HUES48 (cell line): ENCODE results near the gene BTG3.
A peak's percentile ranks its signal among the peaks of the same experiment; 100 is the strongest.

Experiments
- H3K27ac ChIP-seq: one replicate; pipeline ENCODE4 v1.7.0; 2013; ENCODE audit warnings: low read depth, low read length, inconsistent platforms
- H3K27me3 ChIP-seq: 2 replicates; pipeline ENCODE4 v1.6.1; 2013; ENCODE audit warnings: mild to moderate bottlenecking, low read length; ENCODE audit not compliant: control insufficient read depth, insufficient read depth
- H3K36me3 ChIP-seq: 2 replicates; pipeline ENCODE4 v1.6.1; 2013; ENCODE audit warnings: low read length; ENCODE audit not compliant: control insufficient read depth, insufficient read depth
- H3K4me1 ChIP-seq: 2 replicates; pipeline ENCODE4 v1.6.1; 2013; ENCODE audit warnings: mild to moderate bottlenecking, low read length; ENCODE audit not compliant: control insufficient read depth, insufficient read depth
- H3K4me3 ChIP-seq: 2 replicates; pipeline ENCODE4 v1.5.1; 2013; ENCODE audit warnings: mild to moderate bottlenecking, low read depth, low read length
- H3K9ac ChIP-seq: 2 replicates; pipeline ENCODE4 v1.6.1; 2013; ENCODE audit warnings: mild to moderate bottlenecking, low read depth, low read length, moderate library complexity
- H3K9me3 ChIP-seq: 2 replicates; pipeline ENCODE4 v1.6.1; 2013; ENCODE audit warnings: low read length; ENCODE audit not compliant: control insufficient read depth, insufficient read depth

Gene BTG3

DNA sequence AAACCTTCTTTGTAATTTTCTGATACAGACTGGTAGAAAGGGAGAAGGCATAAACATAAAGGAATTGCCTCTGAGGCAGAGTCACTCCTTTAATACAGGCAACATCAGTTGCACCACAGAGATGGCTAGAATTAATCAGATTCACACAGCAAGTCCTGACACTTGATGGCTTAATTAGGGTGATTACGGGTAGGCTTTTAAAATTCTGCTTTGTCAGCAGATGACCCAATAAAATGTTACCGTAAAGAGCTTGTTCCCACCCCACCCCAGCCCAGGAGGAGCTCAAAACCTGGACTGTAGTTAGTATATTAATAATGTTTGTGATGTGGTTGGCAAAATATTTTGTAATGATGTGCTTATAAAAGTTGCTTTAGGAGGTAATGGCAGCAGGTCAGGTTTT is 9.3 kb upstream of the BTG3 start:
- Histone ChIP-seq H3K4me3 (no peak overlapping the region), H3K9ac (no peak overlapping the region), H3K9me3 (no peaks in the 10 kb centered on the region), H3K4me1 (peaks cover 7% of the 10 kb centered on the region; the same call in 1 of the 2 replicates), H3K27me3 (no peaks in the 10 kb centered on the region), H3K36me3 (no peaks in the 10 kb centered on the region), H3K27ac (no peak overlapping the region)

DNA sequence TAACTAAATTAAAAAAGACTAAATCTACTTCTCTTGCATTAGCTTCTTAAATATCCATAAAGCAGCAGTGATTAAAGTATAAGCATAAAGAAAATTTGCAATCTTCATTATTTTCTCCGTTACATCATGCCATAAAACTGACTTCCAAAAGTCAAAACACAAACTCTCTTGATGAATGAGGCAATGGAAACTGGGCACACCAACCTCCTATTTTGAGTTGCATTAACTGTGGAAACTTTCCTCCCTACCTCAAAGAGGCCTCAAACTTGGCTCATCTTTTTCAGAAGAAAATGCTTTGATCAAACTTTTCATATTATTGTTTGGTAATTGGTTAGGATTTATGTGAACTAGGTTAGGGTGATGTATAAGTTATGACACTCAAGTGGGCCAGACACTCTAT is 4.1 kb upstream of the BTG3 start:
- H3K9me3 ChIP-seq = no peaks in the 10 kb centered on the region
- H3K4me1 ChIP-seq = no peaks in the 10 kb centered on the region
- no peaks in the 10 kb centered on the region for H3K36me3 ChIP-seq
- H3K4me3 ChIP-seq = no peak overlapping the region
- H3K27ac ChIP-seq = no peak overlapping the region
- peaks cover 6% of the 10 kb centered on the region for H3K27me3 ChIP-seq
- no peak overlapping the region for H3K9ac ChIP-seq

DNA sequence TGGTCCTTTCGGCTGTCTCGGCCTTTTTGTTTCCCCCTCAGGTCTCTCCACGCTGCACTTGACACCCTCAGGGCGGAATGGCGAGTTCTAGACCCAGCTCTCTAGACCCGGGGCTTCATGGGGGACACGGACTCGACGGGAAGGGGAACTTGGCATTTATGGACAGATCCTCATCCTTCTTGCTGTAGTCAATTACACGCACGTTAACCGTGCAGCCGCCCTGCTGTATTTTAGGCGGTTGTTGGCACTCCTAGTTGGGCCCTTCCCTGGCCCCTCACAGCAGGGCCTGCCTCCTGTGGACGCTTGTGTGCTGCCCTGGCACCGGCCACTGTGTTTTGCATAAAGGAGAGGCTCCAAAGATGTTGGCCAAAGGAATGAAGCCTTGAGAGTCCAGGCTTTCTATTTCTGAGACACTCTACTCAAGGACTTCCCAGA is 558 bp upstream of the BTG3 start:
- peak overlapping the region; percentile 70 for H3K4me3 ChIP-seq
- H3K4me1 ChIP-seq = peaks cover 11% of the 10 kb centered on the region
- H3K27me3 ChIP-seq = peaks cover 6% of the 10 kb centered on the region
- peak overlapping the region; percentile 12; the same call in 1 of the 2 replicates for H3K9ac ChIP-seq
- peaks cover 6% of the 10 kb centered on the region for H3K36me3 ChIP-seq
- no peaks in the 10 kb centered on the region for H3K9me3 ChIP-seq
- H3K27ac ChIP-seq = no peak overlapping the region

DNA sequence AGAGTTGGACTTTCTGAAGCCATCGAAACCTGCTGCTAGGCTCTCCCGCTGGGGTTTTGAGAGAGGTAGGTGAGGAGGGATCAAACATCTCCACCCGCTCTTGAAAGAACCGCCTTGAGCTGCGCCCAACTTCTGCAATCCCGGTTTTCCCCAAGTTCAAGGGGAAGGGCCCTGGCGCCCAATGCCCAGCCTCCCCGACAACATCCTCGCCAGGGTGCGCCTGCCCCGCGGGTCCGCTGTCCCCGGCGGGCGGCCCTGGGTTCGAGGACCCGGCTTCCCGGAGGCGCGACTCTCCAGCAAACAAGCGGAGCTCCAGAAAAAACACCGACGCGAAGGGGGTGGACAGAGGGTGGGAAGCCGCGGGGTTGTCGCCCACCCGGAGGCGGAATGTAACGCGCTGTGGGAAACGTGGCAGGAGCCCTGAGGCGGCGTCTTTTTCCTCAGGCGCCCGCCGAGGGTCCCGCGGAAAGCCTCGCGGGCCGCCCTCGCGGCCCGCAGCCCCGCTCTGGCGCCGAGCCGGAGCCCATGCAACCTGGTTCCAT is 607 bp downstream of the BTG3 start:
- Histone ChIP-seq H3K9me3 (no peaks in the 10 kb centered on the region), H3K36me3 (peaks cover 18% of the 10 kb centered on the region), H3K4me1 (peaks cover 11% of the 10 kb centered on the region), H3K27me3 (peaks cover 6% of the 10 kb centered on the region), H3K4me3 (peak overlapping the region; percentile 70), H3K27ac (peak overlapping the region; percentile 53), H3K9ac (peak overlapping the region; percentile 72)

DNA sequence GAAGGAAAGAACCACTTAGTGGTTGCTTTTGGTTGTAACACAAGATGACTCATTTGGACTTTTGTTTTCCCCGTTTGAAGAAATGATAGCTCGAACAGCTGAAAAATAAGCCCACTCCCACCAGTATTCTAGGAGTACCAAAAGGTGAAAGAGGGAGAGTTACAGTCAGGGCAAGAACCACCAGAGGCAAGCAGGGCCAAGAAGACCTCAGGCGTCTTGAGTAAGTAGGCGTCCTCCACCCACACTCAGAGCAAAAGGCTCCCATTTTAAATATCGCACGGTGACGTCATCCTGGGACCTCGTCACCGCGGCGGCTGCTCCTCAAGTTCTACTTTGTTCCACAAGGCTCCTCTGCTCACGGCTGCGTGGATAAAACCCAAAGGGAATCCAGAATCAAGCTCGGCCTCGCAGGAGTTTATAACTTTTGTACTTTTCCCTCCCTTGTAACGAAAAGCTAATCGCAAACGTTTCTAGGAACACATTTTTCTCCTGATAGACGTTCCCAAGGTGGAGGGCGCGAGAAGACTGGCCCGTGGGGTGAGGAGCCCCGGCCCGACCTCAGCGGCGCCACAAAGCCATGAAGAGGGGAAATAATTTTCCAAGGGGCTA is 1.2 kb downstream of the BTG3 start:
- Histone ChIP-seq H3K27me3 (peaks cover 6% of the 10 kb centered on the region), H3K36me3 (peaks cover 23% of the 10 kb centered on the region), H3K9ac (peak overlapping the region; percentile 72), H3K27ac (peak overlapping the region; percentile 53), H3K4me3 (peak overlapping the region; percentile 70), H3K9me3 (no peaks in the 10 kb centered on the region), H3K4me1 (peaks cover 11% of the 10 kb centered on the region)

DNA sequence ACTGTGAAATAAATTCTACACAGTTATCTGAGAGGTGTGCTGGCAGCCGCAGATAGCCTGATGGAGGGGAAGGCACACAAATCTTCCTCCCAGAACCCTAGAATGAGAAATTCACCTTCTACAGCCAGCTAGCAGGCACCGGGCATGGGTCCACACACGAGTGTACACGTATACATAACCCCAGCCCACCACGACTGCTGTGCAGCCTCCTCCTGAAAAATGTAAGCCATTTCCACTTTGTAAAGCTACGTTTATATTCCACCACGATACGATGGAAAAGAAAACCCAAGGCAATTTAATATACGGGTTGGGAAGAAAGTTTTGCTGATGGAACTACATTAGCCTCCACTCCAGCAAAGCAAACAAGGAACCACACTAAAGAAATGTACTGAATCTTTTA is 1.8 kb downstream of the BTG3 start:
- Histone ChIP-seq H3K4me3 (peak overlapping the region; percentile 70), H3K36me3 (peaks cover 30% of the 10 kb centered on the region), H3K9ac (peak overlapping the region; percentile 72), H3K27me3 (peaks cover 6% of the 10 kb centered on the region), H3K9me3 (no peaks in the 10 kb centered on the region), H3K27ac (peak overlapping the region; percentile 53), H3K4me1 (peaks cover 11% of the 10 kb centered on the region)

DNA sequence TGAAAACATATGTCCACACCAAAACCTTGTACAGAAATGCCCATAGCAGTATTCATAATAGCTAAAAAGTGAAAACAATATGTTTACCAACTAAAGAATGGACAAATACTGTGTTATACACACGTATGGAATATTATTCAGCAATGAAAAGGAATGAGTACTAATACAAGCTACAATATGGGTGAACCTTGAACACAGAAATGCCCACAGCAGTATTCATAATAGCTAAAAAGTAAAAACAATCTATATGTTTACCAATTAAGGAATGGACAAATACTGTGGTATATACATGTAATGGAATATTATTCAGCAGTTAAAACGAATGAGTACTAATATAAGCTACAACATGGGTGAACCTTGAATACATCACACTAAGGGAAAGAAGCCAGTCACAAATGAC is 3.0 kb downstream of the BTG3 start:
- peaks cover 42% of the 10 kb centered on the region for H3K36me3 ChIP-seq

DNA sequence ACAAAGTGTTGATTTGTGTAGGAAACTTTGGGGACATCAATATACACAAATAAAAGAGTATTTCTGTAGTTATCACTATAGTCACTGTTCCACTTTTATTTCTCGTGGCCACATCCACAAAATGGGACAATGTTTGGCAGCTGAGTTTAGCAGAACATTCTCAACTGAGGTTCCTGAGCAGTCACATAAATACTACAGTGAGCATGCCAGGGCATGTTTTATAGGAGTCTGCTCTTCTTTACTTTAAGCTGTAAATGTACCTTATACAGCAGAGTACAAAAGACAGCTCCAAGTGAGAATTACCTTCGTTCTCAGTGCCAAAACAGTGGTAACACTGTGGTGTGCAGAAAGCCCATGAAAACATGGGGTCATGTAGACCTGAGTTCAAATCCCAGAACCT is 5.0 kb downstream of the BTG3 start:
- no peak overlapping the region for H3K4me3 ChIP-seq
- H3K27ac ChIP-seq = no peak overlapping the region
- no peak overlapping the region for H3K9ac ChIP-seq
- no peaks in the 10 kb centered on the region for H3K9me3 ChIP-seq
- H3K36me3 ChIP-seq = peaks cover 62% of the 10 kb centered on the region
- H3K4me1 ChIP-seq = peaks cover 11% of the 10 kb centered on the region
- no peaks in the 10 kb centered on the region for H3K27me3 ChIP-seq

More for the DNA sequence above, 3.0 kb downstream of the BTG3 start:
- H3K9me3 ChIP-seq = no peaks in the 10 kb centered on the region
- peaks cover 11% of the 10 kb centered on the region for H3K4me1 ChIP-seq
- no peak overlapping the region for H3K9ac ChIP-seq
- H3K27me3 ChIP-seq = peaks cover 6% of the 10 kb centered on the region
- H3K4me3 ChIP-seq = no peak overlapping the region
- H3K27ac ChIP-seq = no peak overlapping the region

DNA sequence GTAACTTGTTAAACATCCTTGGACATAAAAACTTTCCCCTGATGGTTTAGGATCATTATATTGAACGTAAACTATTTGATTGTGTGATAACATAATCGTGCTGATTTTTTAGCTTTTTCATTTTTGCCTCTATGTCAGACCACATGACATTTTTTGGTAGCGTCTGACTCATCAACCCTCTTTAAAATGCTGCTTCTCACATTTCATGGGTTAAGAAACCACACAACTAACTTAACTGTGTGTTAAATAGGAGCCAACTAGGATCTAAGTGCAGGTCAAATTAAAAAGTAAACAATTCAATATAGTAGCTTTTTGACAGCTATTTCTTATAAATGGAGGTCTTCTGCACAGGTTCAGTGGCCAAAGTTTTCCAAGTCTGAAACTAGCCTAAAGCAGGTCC is 9.8 kb downstream of the BTG3 start:
- Histone ChIP-seq H3K9ac (no peak overlapping the region), H3K9me3 (no peaks in the 10 kb centered on the region), H3K4me3 (no peak overlapping the region), H3K27me3 (no peaks in the 10 kb centered on the region), H3K36me3 (peaks cover 98% of the 10 kb centered on the region), H3K27ac (no peak overlapping the region), H3K4me1 (no peaks in the 10 kb centered on the region)

DNA sequence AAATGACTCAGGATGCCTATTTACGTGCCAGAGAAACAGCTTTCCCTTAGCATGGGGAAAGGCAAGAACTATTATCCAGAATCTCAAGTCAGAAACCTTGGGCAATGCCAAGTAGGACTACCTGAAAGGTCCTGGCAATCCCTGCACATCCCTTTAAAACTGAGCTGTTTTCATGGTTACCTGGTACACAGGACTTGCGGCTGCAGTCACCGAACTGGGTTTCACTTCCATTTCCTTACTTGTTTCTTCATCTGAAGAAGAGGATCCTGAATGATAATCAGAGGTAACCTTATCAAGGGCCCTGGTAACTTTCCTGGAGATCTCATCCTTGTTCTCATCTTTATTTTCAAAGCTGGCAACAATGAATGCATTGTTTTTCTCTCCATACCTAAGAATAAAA is 14.3 kb downstream of the BTG3 start:
- Histone ChIP-seq H3K36me3 (peaks cover 98% of the 10 kb centered on the region), H3K9ac (no peak overlapping the region), H3K27me3 (no peaks in the 10 kb centered on the region), H3K27ac (no peak overlapping the region), H3K9me3 (no peaks in the 10 kb centered on the region), H3K4me1 (no peaks in the 10 kb centered on the region), H3K4me3 (no peak overlapping the region)

DNA sequence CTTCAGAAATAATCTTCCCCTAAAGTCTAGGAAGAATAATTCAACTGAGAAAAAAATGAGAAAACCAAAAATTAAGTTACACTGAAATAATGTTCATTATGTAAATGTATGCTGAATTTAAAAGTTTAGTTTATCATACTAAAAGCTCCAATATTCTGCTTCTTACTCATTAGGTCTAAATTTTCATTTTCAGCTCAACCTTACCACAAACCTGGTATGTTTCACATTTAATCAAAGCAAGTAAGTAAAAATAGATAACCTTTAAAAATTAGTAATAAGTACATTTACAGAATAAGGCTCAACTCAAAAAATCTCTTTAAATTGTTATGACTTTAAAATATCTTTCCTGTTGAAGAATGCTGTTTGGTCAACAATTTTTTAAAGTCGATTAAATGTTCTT is 15.0 kb downstream of the BTG3 start:
- H3K4me1 ChIP-seq = no peaks in the 10 kb centered on the region
- no peaks in the 10 kb centered on the region for H3K27me3 ChIP-seq
- H3K9ac ChIP-seq = no peak overlapping the region
- peaks cover 98% of the 10 kb centered on the region for H3K36me3 ChIP-seq
- no peak overlapping the region for H3K4me3 ChIP-seq
- H3K27ac ChIP-seq = no peak overlapping the region
- H3K9me3 ChIP-seq = no peaks in the 10 kb centered on the region
